SJSA1 (cell line): Measurements from ENCODE around the gene FAM90A1. TPM values are rescaled to one million over a fixed set of nuclear protein-coding genes. Genes with fewer than 3 reads are reported as not detected.
A peak's percentile ranks its signal among the peaks of the same experiment; 100 is the strongest.
"Not testable (repeated sequence)": the region's sequence is repeated elsewhere in the genome, so short reads cannot be mapped to it uniquely, and the experiment has no call there.

Experiments used
- DNase-seq, 2 experiments: peaks; one replicate each; pipeline ENCODE4 v3.0.0-alpha.2; 2015 to 2020; ENCODE audit warnings: low spot score in 2 of 2, low read depth in 1 of 2
- H3K27ac ChIP-seq: fragments of 250-450 bp; sonication (Bioruptor Pico); 2 replicates; pipeline ENCODE4 v1.5.1; 2020; ENCODE audit warnings: mild to moderate bottlenecking, moderate library complexity
- H3K27me3 ChIP-seq: fragments of 250-450 bp; sonication (Bioruptor Pico); replicated peaks from 2 replicates; pipeline ENCODE4 v1.5.1; 2020; ENCODE audit warnings: mild to moderate bottlenecking, moderate library complexity
- H3K36me3 ChIP-seq: fragments of 250-450 bp; sonication (Bioruptor Pico); 2 replicates; pipeline ENCODE4 v1.5.1; 2020; ENCODE audit warnings: mild to moderate bottlenecking
- H3K4me1 ChIP-seq: fragments of 250-450 bp; sonication (Bioruptor Pico); replicated peaks from 2 replicates; pipeline ENCODE4 v1.6.1; 2021; ENCODE audit warnings: mild to moderate bottlenecking
- H3K4me3 ChIP-seq: fragments of 250-450 bp; sonication (Bioruptor Pico); 2 replicates; pipeline ENCODE4 v1.5.1; 2020; ENCODE audit warnings: mild to moderate bottlenecking
- H3K9me3 ChIP-seq: fragments of 250-450 bp; sonication (Bioruptor Pico); replicated peaks from 2 replicates; pipeline ENCODE4 v1.5.1; 2020; ENCODE audit warnings: mild to moderate bottlenecking
- total RNA-seq: library from RNA; depleted of rRNA; stranded (reverse); fragments of >200 nt; shearing (Covaris generic); gene quantifications from 2 replicates; pipeline ENCODE4 v1.2.3, GENCODE V29; 2014

FAM90A1 gene
- total RNA-seq, 1 experiment from 2014 or later = not detected

DNA sequence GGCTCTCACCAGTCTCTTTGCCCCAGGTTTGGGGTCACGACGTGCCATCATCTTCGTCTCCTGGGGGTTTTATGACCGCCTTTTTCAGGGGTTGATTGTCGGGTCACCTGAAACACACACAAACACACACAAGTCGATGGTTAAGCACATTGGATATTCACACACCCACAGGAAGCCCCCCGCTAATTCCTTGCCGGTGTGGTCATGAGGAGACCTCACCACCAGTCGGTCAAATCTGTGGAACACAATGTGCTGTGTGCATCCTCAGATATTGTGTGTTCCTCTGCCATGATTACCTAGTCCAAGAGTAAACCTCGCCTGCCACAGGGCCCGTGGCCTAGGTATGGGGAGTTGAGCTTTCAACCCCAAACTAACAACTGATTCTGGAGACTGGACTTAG, 2.6 kb downstream of the FAM90A1 start:
- not testable (repeated sequence) for DNase-seq, H3K4me3 ChIP-seq, H3K36me3 ChIP-seq, H3K27me3 ChIP-seq, H3K4me1 ChIP-seq, H3K9me3 ChIP-seq, H3K27ac ChIP-seq

DNA sequence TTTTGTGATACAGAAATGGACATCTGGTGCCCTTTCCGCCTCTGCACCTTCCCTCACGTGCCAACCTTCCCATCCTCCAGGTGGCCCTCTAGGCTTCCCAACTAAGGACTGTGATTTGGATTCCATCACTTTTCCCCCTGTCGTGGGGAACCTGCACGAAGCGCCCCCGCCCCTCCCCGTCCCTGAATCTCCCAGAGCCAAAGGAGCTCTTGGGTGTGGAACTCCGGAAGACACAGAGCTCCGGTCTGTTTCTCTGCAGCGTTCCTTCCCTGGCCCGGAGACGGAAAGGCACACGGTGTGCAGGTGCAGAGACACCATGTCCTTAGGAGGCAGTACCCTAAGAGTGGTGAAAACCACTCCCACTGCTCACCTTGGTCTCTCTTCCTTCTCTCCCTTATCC, 3.8 kb downstream of the FAM90A1 start:
- not testable (repeated sequence) for H3K9me3 ChIP-seq, H3K4me1 ChIP-seq, H3K4me3 ChIP-seq, H3K27ac ChIP-seq, DNase-seq, H3K27me3 ChIP-seq, H3K36me3 ChIP-seq

DNA sequence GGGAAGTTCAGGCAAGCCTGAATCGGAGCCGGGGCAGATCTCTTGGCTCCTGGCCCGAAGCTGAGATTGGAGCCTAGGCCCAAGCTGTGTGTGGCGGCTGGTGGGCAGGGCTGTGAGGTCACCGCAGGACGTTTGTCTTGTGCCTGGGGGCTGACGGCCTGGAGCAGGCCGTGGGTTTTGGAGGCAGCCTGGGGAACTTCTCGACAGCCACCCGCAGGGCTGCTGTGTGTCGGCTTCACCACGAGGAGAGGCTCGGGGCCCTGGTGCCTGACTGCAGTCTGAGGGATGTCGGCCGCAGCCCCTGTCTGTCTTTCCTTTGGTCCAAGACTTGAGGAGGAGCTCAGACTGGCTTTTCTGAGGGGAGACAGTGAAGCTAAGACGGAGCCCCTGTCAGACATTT, 5.1 kb downstream of the FAM90A1 start:
- not testable (repeated sequence) for H3K27ac ChIP-seq, H3K4me1 ChIP-seq, H3K36me3 ChIP-seq, H3K4me3 ChIP-seq, H3K9me3 ChIP-seq, H3K27me3 ChIP-seq, DNase-seq

GRCh38 chr12:8221844-8222243, 5.6 kb downstream of the FAM90A1 start:
- H3K4me1 ChIP-seq, H3K4me3 ChIP-seq, H3K9me3 ChIP-seq, H3K36me3 ChIP-seq, H3K27ac ChIP-seq, DNase-seq, H3K27me3 ChIP-seq: not testable (repeated sequence)

DNA sequence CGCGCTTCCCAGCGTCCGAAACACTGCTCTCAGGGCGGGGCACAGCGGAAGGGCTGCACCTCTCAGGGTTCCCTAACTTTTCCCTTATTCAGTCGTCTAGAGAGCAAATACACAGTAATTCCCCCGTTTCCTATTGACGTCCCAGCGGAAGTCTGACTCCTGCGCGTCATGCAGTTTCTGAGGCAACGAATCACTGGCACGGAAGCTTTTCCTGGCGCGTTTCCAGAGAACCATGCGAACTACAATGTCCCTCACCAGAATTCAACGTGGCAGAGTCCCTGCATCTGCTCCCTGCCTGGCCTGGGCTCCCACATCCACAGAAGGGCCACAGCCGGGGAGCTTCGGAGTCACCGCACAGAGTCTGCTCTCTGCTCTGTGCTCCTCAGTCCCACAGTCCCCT, 6.0 kb downstream of the FAM90A1 start:
- H3K4me1 ChIP-seq, DNase-seq: not testable (repeated sequence)

GRCh38 chr12:8218711-8219382, 8.6 kb downstream of the FAM90A1 start:
- not testable (repeated sequence) for H3K9me3 ChIP-seq, H3K36me3 ChIP-seq, H3K4me1 ChIP-seq, H3K4me3 ChIP-seq, H3K27me3 ChIP-seq, DNase-seq, H3K27ac ChIP-seq

More for the DNA sequence above, 6.0 kb downstream of the FAM90A1 start:
- not testable (repeated sequence) for H3K27ac ChIP-seq, H3K4me3 ChIP-seq, H3K36me3 ChIP-seq, H3K9me3 ChIP-seq, H3K27me3 ChIP-seq

DNA sequence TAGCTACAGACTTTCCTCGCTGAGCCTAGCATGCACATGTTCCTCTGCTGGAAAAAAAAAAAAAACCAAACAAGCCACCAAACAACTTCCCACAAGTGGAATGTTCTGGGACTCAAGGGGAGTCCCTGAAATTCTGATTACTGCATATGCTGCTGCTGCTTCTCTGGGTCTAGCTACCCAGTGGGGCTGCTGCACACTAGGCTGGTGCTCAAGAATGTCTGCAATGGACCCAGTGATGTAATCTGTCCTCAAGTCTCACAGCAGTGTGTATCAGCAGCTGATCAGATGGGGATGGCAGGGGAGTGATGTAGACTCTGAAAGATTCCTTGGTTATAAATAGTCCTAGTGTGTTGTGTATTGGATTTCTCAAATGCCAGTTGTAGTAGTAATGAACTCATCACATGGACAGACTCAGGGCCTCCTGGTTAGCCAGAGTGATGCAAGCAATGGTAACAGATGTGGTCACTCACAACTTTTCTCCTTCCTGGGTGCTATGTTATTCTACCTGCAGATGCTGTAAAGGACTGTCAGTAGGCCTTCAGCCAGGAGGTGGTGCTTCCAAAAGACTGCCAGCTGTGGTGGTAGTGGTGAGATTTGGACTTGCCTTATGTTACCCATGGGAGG, 29.6 kb downstream of the FAM90A1 start:
- not testable (repeated sequence) for H3K27ac ChIP-seq, H3K4me1 ChIP-seq

DNA sequence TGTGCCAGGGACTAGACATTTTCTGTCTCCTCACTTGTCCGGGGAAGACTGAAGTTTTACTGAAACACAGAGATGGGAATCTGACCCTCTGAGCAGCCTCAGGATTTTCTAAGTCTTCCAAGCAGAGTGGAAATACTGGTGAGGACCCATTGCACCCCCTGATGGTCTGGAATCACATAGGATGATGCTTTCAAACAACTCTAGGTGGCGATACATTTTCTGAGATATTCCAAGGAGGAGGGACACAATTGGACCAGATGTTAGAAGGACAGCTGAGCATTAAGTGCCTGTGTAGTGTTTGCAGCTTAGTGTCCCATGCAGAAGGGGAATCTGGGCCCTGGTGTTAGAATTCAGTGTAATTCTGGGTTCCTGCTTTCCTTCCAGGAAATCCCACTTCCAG, 39.3 kb downstream of the FAM90A1 start:
- H3K36me3 ChIP-seq, DNase-seq, H3K27me3 ChIP-seq, H3K4me3 ChIP-seq, H3K27ac ChIP-seq, H3K4me1 ChIP-seq, H3K9me3 ChIP-seq: not testable (repeated sequence)

More for the DNA sequence above, 29.6 kb downstream of the FAM90A1 start:
- DNase-seq, H3K4me3 ChIP-seq, H3K36me3 ChIP-seq, H3K27me3 ChIP-seq, H3K9me3 ChIP-seq: not testable (repeated sequence)

DNA sequence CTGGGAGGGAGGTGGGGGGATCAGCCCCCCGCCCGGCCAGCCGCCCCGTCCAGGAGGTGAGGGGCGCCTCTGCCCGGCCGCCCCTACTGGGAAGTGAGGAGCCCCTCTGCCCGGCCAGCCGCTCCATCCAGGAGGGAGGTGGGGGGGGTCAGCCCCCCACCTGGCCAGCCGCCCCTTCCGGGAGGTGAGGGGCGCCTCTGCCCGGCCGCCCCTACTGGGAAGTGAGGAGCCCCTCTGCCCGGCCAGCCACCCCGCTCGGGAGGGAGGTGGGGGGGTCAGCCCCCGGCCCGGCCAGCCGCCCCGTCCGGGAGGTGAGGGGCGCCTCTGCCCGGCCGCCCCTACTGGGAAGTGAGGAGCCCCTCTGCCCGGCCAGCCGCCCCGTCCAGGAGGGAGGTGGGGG, 43.2 kb downstream of the FAM90A1 start:
- H3K4me1 ChIP-seq, H3K27ac ChIP-seq, H3K4me3 ChIP-seq, H3K9me3 ChIP-seq, DNase-seq, H3K27me3 ChIP-seq, H3K36me3 ChIP-seq: not testable (repeated sequence)

DNA sequence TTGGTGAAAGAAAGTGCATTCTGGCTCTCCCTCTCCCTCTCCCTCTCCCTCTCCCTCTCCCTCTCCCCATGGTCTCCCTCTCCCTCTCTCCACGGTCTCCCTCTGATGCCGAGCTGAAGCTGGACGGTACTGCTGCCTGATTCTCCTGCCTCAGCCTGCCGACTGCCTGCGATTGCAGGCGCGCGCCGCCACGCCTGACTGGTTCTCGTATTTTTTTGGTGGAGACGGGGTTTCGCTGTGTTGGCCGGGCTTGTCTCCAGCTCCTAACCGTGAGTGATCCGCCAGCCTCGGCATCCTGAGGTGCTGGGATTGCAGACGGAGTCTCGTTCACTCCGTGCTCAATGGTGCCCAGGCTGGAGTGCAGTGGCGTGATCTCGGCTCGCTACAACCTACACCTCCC, 44.1 kb downstream of the FAM90A1 start:
- DNase-seq, H3K36me3 ChIP-seq, H3K27me3 ChIP-seq, H3K4me3 ChIP-seq, H3K27ac ChIP-seq, H3K9me3 ChIP-seq, H3K4me1 ChIP-seq: not testable (repeated sequence)

- H3K36me3 ChIP-seq, H3K27ac ChIP-seq, H3K27me3 ChIP-seq, H3K4me1 ChIP-seq, H3K9me3 ChIP-seq, DNase-seq, H3K4me3 ChIP-seq: not testable (repeated sequence)
Observed at GRCh38 chr12:8182923-8183322, 44.5 kb downstream of the FAM90A1 start.

- not testable (repeated sequence) for H3K36me3 ChIP-seq, DNase-seq, H3K4me3 ChIP-seq, H3K4me1 ChIP-seq, H3K27ac ChIP-seq, H3K27me3 ChIP-seq, H3K9me3 ChIP-seq
Observed at GRCh38 chr12:8181271-8181670, 46.1 kb downstream of the FAM90A1 start.

DNA sequence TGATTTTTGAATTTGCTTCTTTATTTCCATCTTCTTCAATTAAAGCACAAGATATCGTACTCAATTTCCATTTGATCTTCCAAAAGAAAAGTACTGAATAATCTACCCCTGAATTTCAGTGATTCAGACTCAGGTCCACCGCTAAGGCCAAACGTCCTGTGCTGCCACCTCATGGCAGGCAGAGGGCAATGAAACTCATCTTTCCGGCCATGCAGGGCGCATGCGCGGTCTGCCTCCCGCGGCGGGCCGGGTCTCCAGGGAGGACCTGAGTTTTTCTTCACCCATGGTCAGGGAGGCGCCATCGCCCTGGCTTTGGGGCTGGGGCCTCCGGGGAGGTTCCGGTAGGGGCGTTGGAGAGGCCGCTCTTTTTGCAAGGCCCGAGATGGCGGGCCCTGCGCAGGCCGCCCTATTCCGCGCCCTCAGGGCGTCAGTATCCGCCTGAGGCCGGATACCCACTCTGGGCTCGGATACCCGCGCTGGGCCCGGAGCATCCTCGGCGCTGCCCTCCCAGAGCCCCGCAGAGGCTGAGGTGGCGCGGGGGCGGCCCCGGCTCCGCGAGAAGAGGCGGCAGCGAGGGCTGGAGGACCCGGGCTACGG, 47.3 kb downstream of the FAM90A1 start:
- H3K36me3 ChIP-seq, H3K9me3 ChIP-seq, H3K4me1 ChIP-seq, H3K27me3 ChIP-seq: not testable (repeated sequence)
- DNase-seq = peak; percentile 67 to 78
- H3K4me3 ChIP-seq = peak overlapping the region; percentile 51
- H3K27ac ChIP-seq = 0 out of 2 replicates have a peak overlapping the region, but pooled peaks have one; percentile 47

- H3K9me3 ChIP-seq, H3K27ac ChIP-seq, H3K4me3 ChIP-seq, H3K36me3 ChIP-seq, DNase-seq, H3K4me1 ChIP-seq, H3K27me3 ChIP-seq: not testable (repeated sequence)
Observed at GRCh38 chr12:8172911-8173310, 54.5 kb downstream of the FAM90A1 start.
